IPS DF 19.7 (cell line): ENCODE data around the gene NNT.
"Not testable (repeated sequence)": the region's sequence is repeated elsewhere in the genome, so short reads cannot be mapped to it uniquely, and the experiment has no call there.

ENCODE experiments used
- DNase-seq: peaks from one replicate; pipeline ENCODE4 v3.0.0-alpha.2; 2013; ENCODE audit warnings: low read depth, low spot score

Gene NNT

GRCh38 chr5:43602461-43603343 lies at the start of gene NNT:
Gene NNT, plus strand, starts transcription at chr5:43603180. Its CDS starts 6,016 bp downstream, at chr5:43609196.
- no peak for DNase-seq

- DNase-seq, result no peak
These were observed 49.6 kb upstream of the NNT start for GRCh38 chr5:43553381-43553780.

- DNase-seq, result no peak
These were observed 48.5 kb upstream of the NNT start for GRCh38 chr5:43554497-43554896.

- DNase-seq, result no peak
These were observed 46.9 kb upstream of the NNT start for GRCh38 chr5:43555895-43556606.

- DNase-seq, result not testable (repeated sequence)
These were observed 46.4 kb upstream of the NNT start for GRCh38 chr5:43556607-43556856.

- DNase-seq, result peak; percentile 12
These were observed 46.0 kb upstream of the NNT start, which contains the start of gene PAIP1 for GRCh38 chr5:43556857-43557542. Gene PAIP1, minus strand, starts transcription at chr5:43557077. Its CDS starts 231 bp downstream, at chr5:43556846.

- no peak for DNase-seq
These were observed 42.9 kb upstream of the NNT start for GRCh38 chr5:43560128-43560527.

- no peak for DNase-seq
These were observed 41.6 kb upstream of the NNT start for GRCh38 chr5:43561356-43561755.

- DNase-seq, result no peak
These were observed 39.7 kb upstream of the NNT start for GRCh38 chr5:43563321-43563720.

- DNase-seq, result no peak
These were observed 38.6 kb upstream of the NNT start for GRCh38 chr5:43564289-43564850.

- no peak for DNase-seq
These were observed 37.9 kb upstream of the NNT start for GRCh38 chr5:43565043-43565442.

GRCh38 chr5:43567967-43568366 lies 35.0 kb upstream of the NNT start:
- DNase-seq, result no peak

- DNase-seq, result no peak
These were observed 33.7 kb upstream of the NNT start for GRCh38 chr5:43569236-43569746.

- DNase-seq, result no peak
These were observed 32.4 kb upstream of the NNT start for GRCh38 chr5:43570450-43571158.

GRCh38 chr5:43571237-43571636 lies 31.7 kb upstream of the NNT start:
- no peak for DNase-seq

GRCh38 chr5:43572357-43572756 lies 30.6 kb upstream of the NNT start:
- DNase-seq, result no peak

GRCh38 chr5:43573058-43573457 lies 29.9 kb upstream of the NNT start:
- DNase-seq, result no peak

- not testable (repeated sequence) for DNase-seq
These were observed 22.4 kb upstream of the NNT start for GRCh38 chr5:43580402-43581210.

GRCh38 chr5:43581398-43581797 lies 21.6 kb upstream of the NNT start:
- DNase-seq, result no peak
